Measurements from ENCODE around the gene PRKAG2.
A peak's percentile ranks its signal among the peaks of the same experiment; 100 is the strongest.

PRKAG2 gene

GRCh38 chr7:151801291-151801690 is 75.6 kb downstream of the PRKAG2 start:
- DNase-seq (ENCODE audit: low spot score) = no peak

- no peak for DNase-seq (ENCODE audit: low spot score)
Observed at GRCh38 chr7:151800861-151801260, 76.1 kb downstream of the PRKAG2 start.

GRCh38 chr7:151800391-151800790 is 76.5 kb downstream of the PRKAG2 start:
- DNase-seq (ENCODE audit: low spot score) = no peak

GRCh38 chr7:151799506-151799905 is 77.4 kb downstream of the PRKAG2 start:
- no peak for DNase-seq (ENCODE audit: low spot score)

GRCh38 chr7:151798851-151799448 is 78.0 kb downstream of the PRKAG2 start:
- DNase-seq (ENCODE audit: low spot score) = no peak

GRCh38 chr7:151797667-151798307 is 79.1 kb downstream of the PRKAG2 start:
- DNase-seq (ENCODE audit: low spot score) = peak; percentile 88

GRCh38 chr7:151796871-151797537 is 79.9 kb downstream of the PRKAG2 start:
- peak; percentile 65 for DNase-seq (ENCODE audit: low spot score)

- peak; percentile 90 for DNase-seq (ENCODE audit: low spot score)
Observed at GRCh38 chr7:151796091-151796870, 80.6 kb downstream of the PRKAG2 start.

- no peak for DNase-seq (ENCODE audit: low spot score)
Observed at GRCh38 chr7:151795168-151795811, 81.6 kb downstream of the PRKAG2 start.

GRCh38 chr7:151794508-151795167 is 82.3 kb downstream of the PRKAG2 start:
- no peak for DNase-seq (ENCODE audit: low spot score)

GRCh38 chr7:151793991-151794507 is 82.9 kb downstream of the PRKAG2 start:
- DNase-seq (ENCODE audit: low spot score) = no peak

GRCh38 chr7:151793531-151793951 is 83.4 kb downstream of the PRKAG2 start:
- DNase-seq (ENCODE audit: low spot score) = peak; percentile 73

GRCh38 chr7:151792636-151793035 is 84.3 kb downstream of the PRKAG2 start:
- no peak for DNase-seq (ENCODE audit: low spot score)

GRCh38 chr7:151792086-151792485 is 84.8 kb downstream of the PRKAG2 start:
- no peak for DNase-seq (ENCODE audit: low spot score)

GRCh38 chr7:151790830-151791620 is 85.9 kb downstream of the PRKAG2 start:
- DNase-seq (ENCODE audit: low spot score) = no peak

GRCh38 chr7:151790095-151790829 is 86.7 kb downstream of the PRKAG2 start:
- DNase-seq (ENCODE audit: low spot score) = no peak

- DNase-seq (ENCODE audit: low spot score) = no peak
Observed at GRCh38 chr7:151789380-151789947, 87.5 kb downstream of the PRKAG2 start.

GRCh38 chr7:151787348-151787747 is 89.6 kb downstream of the PRKAG2 start:
- DNase-seq (ENCODE audit: low spot score) = no peak

- no peak for DNase-seq (ENCODE audit: low spot score)
Observed at GRCh38 chr7:151786936-151787335, 90.0 kb downstream of the PRKAG2 start.
